ENCODE measurements around the gene SMG6.

DNA sequence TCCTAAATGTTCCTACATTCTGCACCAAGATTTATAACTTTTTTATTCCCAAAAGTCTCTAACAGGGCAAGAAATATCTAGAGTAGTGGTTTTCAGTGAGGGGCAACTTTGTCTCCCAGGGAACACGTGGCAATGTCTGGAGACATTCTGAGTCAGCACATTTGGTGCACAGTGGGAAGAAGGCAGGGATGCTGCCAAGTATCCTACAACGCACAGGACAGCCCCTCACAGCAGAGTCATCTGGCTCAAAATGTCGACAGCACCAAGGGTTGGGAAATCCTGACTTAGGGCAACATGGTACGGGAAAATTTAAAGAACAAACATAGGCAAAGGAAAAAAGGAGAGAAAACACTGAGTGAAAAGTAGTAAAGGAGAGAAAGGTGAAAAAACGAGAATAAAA is 61.8 kb downstream of the SMG6 start:
- TF ChIP-seq POLR2A (IDR thresholded peaks at IDR 0.05): no peak
- TF ChIP-seq, protein P1, sequence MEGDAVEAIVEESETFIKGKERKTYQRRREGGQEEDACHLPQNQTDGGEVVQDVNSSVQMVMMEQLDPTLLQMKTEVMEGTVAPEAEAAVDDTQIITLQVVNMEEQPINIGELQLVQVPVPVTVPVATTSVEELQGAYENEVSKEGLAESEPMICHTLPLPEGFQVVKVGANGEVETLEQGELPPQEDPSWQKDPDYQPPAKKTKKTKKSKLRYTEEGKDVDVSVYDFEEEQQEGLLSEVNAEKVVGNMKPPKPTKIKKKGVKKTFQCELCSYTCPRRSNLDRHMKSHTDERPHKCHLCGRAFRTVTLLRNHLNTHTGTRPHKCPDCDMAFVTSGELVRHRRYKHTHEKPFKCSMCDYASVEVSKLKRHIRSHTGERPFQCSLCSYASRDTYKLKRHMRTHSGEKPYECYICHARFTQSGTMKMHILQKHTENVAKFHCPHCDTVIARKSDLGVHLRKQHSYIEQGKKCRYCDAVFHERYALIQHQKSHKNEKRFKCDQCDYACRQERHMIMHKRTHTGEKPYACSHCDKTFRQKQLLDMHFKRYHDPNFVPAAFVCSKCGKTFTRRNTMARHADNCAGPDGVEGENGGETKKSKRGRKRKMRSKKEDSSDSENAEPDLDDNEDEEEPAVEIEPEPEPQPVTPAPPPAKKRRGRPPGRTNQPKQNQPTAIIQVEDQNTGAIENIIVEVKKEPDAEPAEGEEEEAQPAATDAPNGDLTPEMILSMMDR (IDR thresholded peaks at IDR 0.05): no peak

All from heart left ventricle (tissue), 13 donors.